Lower leg skin (tissue), 4 donors: ENCODE measurements around the gene OR2F2. TPM values are rescaled to one million over a fixed set of nuclear protein-coding genes. Genes with fewer than 3 reads are reported as not detected.

Source experiments
- DNase-seq, 2 donors: peaks; one replicate each; pipeline ENCODE4 v3.0.0-alpha.2; 2019; ENCODE audit warnings: low spot score in 2 of 2
- H3K4me3 ChIP-seq: fragments of 200-600 bp; sonication (generic); 2 replicates; pipeline ENCODE4 v1.5.1; 2017; ENCODE audit warnings: mild to moderate bottlenecking, low read depth; ENCODE audit not compliant: poor library complexity, severe bottlenecking
- POLR2A ChIP-seq, 2 donors: fragments of 450-650 bp; IDR thresholded peaks; one replicate each; pipeline ENCODE4 v1.6.1; 2016 to 2017; ENCODE audit warnings: antibody characterized with exemption in 2 of 2, mild to moderate bottlenecking in 1 of 2, moderate library complexity in 1 of 2
- WGBS, 2 donors: methylation state at CpG; one replicate each; pipeline ENCODE4 v1.1.5; 2018; 5-methylcytosine and 5-hydroxymethylcytosine counted together
- intact Hi-C: fragments of 100-400 bp; cut with DNase I; formaldehyde crosslinking; loops from one replicate; pipeline ENCODE4 v1.15.0; 2023; ENCODE audit warnings: low total_unique reads
- total RNA-seq, 4 donors: library from RNA; depleted of rRNA; stranded (reverse); fragments of >200 nt; gene quantifications; one replicate each; pipeline ENCODE4 v1.1.0, GENCODE V29; 2016
- TF ChIP-seq, protein P1 (sequence below), 3 donors: fragments of 450-650 bp; IDR thresholded peaks; one replicate each; pipeline ENCODE4 v1.5.1; 2016; ENCODE audit warnings: antibody characterized with exemption in 3 of 3, mild to moderate bottlenecking in 3 of 3, moderate library complexity in 2 of 3

OR2F2 gene
- total RNA-seq, 4 donors from 2014 or later = not detected

DNA sequence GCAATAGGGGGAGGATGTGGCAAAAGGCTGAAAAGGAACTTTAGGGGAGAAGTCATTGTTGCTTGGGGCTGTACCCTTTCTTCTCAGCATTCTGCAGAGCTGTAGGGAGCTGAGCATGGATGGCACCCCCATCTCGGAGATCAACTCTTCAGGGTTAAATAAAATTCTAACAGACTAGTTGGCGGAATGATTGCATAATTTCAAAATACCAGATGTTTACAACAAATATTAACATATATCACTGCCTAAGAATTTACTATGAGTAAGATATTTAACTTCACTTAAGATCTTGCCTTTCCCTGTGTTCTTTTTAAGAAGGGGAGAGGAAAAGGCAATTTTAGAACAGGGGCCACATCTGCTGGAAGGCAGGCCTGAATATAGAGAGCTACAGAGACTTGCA is 19.1 kb downstream of the OR2F2 start:
- intact Hi-C loops = no loop called here
- DNase-seq = no peak
- TF ChIP-seq POLR2A (IDR thresholded peaks at IDR 0.05) = no peak
- TF ChIP-seq, protein P1, sequence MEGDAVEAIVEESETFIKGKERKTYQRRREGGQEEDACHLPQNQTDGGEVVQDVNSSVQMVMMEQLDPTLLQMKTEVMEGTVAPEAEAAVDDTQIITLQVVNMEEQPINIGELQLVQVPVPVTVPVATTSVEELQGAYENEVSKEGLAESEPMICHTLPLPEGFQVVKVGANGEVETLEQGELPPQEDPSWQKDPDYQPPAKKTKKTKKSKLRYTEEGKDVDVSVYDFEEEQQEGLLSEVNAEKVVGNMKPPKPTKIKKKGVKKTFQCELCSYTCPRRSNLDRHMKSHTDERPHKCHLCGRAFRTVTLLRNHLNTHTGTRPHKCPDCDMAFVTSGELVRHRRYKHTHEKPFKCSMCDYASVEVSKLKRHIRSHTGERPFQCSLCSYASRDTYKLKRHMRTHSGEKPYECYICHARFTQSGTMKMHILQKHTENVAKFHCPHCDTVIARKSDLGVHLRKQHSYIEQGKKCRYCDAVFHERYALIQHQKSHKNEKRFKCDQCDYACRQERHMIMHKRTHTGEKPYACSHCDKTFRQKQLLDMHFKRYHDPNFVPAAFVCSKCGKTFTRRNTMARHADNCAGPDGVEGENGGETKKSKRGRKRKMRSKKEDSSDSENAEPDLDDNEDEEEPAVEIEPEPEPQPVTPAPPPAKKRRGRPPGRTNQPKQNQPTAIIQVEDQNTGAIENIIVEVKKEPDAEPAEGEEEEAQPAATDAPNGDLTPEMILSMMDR (IDR thresholded peaks at IDR 0.05) = no peak

DNA sequence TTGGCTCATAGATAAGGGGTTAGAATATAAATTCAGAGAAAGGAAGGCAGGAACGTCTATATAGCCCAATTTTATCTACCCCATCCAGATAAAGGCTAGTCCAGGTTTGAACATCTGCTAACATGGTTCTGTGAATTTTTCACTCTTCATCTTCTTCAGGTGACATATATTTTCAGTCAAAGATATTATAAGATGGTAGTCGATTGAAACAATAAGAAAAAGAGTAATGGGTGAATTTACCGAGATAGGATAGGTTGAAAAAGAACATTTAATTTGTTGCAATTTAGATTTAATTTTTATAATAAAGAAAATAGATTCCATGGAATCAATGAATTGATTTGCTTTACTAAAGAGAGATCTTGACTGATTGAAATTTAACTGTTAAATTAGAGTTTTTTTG is 19.5 kb downstream of the OR2F2 start, which contains the start of gene OR2F1:
Gene OR2F1, plus strand, starts transcription at position 301 of the 400 bp plus-strand sequence. CDS start 5,127 bp downstream, outside the sequence.
- DNase-seq = no peak

More for the DNA sequence above, 19.1 kb downstream of the OR2F2 start:
- H3K4me3 ChIP-seq = no peak overlapping the region
- WGBS, 2 donors = 54 to 58% methylated on average over 2 of the region's 2 CpGs

DNA sequence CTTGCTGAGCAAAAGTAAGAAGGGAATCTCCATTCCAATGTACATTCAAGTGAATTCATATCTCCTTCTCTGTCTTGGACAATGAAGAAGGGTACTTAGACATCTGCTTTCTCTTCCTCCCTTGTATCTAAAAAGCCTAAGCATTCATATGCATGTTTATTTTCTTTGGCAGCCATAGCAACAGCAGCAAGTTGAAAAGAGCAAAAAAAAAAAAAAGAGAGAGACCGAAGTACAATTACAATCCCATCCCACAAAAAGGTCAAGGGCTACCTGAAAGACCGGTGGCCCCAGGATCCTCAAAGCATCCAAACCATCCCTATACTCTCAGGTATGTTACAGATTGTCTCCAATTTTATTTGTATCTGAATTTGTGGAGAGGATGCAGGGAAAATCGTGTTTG is 23.7 kb downstream of the OR2F2 start:
- no peak overlapping the region for H3K4me3 ChIP-seq
- intact Hi-C loops = no loop called here
- WGBS, 2 donors = 64 to 68% methylated on average over 3 of the region's 3 CpGs
- TF ChIP-seq, protein P1 (IDR thresholded peaks at IDR 0.05) = no peak
- no peak for TF ChIP-seq POLR2A (IDR thresholded peaks at IDR 0.05)
- DNase-seq = no peak

More for the DNA sequence above, 19.5 kb downstream of the OR2F2 start, which contains the start of gene OR2F1:
- intact Hi-C loops = no loop called here
- TF ChIP-seq POLR2A (IDR thresholded peaks at IDR 0.05) = no peak
- TF ChIP-seq, protein P1 (IDR thresholded peaks at IDR 0.05) = no peak
- H3K4me3 ChIP-seq = no peak within 1 kb of the TSS
- WGBS, 2 donors = 80 to 85% methylated on average over 3 of the region's 3 CpGs

DNA sequence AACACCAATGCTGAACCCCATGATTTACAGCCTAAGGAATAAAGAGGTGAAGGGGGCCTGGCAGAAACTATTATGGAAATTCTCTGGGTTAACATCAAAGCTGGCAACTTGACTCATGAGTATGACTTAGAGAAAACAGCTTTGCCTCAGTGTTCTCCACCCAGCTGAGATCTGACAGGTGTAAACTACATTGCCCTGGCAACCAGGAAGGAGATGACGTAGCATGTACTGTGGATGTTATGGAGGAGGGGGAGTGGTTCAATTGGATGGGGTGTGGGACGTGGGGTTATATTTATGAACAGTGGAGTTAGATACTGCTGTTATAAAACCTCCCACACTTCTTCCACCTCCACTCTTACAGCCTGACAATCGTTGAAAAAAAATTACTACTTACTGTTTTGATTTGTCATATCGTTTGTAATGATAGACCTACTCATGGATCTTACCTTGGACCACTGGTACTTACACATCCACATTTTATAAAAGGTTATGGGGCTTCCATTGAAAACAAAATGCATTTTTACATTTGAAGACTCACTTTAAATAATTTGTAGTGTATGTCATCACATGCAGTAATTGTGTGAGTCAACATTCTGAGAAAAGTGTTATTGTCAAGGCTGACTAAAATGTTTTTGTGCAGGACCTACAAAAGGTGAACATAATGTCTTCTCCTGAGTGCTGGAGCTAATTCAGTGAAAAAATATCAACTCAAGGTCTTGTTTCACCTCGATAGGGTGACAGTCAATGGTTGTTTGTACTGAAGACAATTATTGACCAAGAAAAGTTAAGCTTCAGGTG is 26.0 kb downstream of the OR2F2 start:
- DNase-seq = no peak
- WGBS, 2 donors = 71 to 76% methylated on average over 5 of the region's 5 CpGs
- H3K4me3 ChIP-seq = no peak overlapping the region
- intact Hi-C loops = no loop called here
- TF ChIP-seq, protein P1 (IDR thresholded peaks at IDR 0.05) = no peak
- no peak for TF ChIP-seq POLR2A (IDR thresholded peaks at IDR 0.05)

DNA sequence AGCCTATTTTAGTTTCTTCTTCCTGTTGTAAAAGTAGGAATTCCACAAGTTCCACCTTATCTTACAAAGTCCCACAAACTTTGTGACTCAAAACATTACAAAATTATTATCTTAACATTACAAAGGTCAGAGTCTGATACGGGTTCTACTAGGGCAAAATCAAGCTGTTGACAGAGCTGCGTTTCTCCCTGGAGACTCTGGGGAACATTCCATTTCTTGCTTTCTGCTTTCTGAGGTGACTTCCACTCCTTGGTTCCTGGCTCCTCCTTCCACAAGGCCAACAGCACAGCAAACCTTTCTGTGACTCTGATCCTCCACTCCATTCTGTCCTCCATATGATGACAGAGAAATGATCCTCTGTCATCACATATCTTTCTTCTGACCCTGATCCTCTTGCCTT is 30.2 kb downstream of the OR2F2 start:
- no peak overlapping the region for H3K4me3 ChIP-seq
- WGBS, 2 donors = 79 to 92% methylated on average over 2 of the region's 2 CpGs
- TF ChIP-seq, protein P1 (IDR thresholded peaks at IDR 0.05) = no peak
- TF ChIP-seq POLR2A (IDR thresholded peaks at IDR 0.05) = no peak
- intact Hi-C loops = no loop called here
- no peak for DNase-seq
